Activated CD4-positive, alpha-beta T cell treated with anti-CD3 and anti-CD28 coated beads, Interleukin-2, amount 50 U/mL, for 4 hours (primary cell): ENCODE results near the gene STOM.

Experiments
- DNase-seq, 2 experiments: peaks; one replicate each; pipeline ENCODE4 v3.0.0-alpha.2; 2020

STOM gene

DNA sequence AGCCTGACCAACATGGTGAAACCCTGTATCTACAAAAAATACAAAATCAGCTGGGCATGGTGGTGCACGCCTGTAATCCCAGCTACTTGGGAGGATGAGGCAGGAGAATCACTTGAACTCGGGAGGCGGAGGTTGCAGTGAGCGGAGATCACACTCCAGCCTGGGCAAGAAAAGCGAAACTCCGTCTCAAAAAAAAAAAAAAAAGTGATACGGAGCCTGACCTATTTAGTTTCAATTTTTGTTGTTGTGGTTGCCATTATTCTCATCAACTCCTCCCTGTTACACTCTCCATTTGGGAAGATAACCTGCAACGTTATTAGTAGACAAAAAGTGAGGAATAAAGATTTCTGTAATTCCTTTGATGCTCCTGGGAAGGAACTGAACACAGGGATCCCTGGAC is 1.3 kb downstream of the STOM start:
- DNase-seq: no peak

DNA sequence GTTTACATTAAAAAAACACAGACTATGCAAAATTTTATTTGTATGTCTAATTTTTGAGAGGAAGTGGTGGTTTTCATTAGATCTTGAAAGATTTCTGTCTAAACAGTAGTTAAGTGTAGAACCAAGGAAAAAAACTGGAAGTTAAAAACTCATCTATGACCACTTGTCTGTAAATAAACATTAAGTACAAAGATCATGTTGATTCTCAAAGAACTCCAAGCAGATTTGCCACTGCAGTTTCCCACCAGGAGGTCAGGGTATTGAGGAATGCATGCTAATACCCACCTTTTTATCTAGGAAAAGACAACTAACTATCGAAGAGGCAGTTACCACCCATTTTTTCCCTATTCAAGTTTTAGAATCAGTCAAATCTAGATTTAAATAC is 1.9 kb downstream of the STOM start:
- DNase-seq: no peak

DNA sequence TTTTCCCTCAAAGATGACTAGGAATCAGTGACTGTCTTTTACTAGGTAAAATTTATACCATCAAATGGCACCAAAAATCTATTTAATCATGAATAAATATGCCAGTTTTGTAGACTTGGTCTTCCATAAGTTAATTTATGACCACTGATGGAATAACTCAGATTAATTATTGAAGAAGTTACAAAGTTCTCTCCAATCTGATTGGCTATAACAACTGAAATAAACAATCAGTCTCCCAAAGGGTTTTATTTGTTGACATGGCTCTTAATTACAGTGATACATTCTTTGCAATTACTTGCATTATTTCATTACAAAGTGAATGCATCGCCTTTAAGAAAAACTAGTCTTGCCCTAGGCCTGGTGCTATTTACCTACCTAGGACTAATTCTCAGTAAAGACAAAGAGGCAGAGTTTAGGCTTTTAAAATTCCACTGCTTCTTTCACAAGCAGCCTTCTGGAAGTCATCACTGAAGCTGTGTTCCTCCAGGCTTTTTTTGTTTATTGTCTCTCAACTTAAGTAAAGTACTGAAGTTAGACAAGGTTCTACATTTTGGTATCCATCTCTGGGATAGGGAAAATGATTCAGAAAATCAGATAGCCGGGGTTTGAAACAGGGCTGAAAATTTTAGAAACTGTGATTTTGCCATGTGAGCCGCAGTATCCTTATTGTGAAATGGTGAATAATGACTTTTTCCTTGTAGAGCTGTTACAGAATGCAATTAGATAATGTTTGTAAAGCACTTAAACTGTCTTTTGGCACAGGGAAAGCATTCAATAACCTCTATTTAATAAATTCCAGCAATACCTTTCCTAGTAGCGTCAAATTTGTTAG is 2.5 kb downstream of the STOM start:
- DNase-seq: no peak

DNA sequence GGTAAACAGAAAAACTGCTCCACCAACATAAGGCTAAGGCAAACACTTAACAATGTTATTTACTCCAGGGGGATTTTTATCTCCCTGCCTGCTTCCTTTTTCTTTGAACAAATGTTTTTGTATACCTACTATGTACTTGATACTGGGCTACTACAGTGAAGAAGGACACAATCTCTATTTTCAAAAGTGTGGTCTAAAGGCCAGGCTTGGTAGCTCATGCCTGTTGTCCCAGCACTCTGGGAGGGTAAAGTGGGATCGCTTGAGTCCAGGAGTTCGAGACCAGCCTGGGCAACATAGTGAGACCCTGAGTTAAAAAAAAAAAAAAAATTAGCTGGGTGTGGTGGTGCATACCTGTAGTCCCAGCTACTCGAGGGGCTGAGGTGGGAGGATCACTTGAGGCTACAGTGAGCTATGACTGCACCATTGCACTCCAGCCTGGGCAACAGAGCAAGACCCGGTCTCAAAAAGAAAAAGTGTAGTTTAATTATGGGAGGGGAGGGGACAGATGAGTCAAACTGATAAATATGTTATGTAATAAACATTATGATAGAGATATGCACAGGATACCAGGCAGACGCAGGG is 3.3 kb downstream of the STOM start:
- no peak for DNase-seq

DNA sequence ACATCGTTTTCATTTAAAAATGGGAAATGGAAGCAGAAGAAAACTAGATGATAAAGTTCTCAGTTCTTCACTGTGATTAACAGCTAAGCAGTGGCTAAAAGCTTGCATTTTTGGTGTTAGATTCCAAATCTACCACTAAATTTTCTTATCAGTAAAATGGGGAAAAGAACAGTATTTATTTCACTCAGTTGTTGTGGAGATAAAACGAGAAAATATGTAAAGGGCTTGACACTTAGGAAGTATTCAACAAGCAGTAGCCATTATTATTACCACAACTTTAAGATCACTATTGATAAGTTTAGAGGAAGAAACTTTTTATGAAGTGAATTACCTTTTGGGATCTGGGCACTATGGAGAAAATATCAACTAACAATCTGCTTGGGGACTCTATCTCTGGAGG is 4.5 kb downstream of the STOM start:
- no peak for DNase-seq

DNA sequence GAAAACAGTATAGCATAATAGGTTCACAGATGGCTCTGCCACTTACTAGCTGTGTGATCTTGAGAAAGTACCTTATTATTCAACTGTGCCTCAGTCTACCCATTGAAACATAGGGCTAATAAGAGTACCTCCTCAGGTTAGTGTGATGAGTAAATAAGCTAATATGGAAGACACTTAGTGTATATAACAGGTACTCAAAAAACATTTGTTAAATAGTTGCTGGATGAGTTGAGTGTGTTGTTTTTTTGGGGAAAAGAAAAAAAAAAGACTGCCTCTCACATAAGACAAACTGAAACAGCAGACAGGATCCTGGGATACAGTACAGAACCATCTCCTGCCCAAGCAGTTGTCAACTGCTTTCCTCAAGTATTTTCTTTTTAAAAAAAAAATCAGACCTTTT is 5.2 kb downstream of the STOM start:
- DNase-seq: no peak

DNA sequence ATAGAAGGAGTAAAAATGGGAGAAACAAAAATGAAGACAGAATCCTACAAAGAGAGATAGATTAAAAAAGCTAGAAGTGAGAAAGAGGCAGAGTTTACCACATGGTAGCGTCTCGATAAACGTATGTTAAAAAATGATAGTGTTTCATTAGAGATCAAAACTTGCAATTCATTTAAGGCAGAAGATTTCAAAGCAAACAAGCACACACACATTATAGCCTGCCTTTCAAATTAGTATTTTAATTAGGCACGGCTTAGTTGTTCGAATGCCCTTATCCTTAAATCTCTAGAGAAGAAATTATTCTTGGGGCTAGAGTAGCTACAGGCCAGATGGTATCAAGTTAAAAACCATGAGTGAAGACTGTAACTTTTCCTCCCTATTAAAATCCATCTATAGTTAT is 6.0 kb downstream of the STOM start:
- DNase-seq: no peak

DNA sequence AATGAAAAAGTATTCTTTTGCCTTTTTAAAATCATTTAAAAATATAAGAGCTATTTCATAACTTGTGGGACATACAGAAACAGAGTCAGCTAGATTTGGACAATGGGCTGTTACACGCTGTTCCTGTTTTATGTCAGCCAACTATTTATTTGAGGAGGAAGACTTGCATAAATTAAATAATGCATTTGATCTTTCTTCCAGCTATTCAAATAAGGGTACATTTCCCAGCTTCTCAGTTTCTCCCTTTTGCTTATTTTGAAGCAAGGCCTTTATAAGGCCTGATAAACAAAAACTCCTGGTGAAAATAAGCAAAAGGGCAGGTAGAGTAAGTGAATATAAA is 6.5 kb downstream of the STOM start:
- DNase-seq: no peak

DNA sequence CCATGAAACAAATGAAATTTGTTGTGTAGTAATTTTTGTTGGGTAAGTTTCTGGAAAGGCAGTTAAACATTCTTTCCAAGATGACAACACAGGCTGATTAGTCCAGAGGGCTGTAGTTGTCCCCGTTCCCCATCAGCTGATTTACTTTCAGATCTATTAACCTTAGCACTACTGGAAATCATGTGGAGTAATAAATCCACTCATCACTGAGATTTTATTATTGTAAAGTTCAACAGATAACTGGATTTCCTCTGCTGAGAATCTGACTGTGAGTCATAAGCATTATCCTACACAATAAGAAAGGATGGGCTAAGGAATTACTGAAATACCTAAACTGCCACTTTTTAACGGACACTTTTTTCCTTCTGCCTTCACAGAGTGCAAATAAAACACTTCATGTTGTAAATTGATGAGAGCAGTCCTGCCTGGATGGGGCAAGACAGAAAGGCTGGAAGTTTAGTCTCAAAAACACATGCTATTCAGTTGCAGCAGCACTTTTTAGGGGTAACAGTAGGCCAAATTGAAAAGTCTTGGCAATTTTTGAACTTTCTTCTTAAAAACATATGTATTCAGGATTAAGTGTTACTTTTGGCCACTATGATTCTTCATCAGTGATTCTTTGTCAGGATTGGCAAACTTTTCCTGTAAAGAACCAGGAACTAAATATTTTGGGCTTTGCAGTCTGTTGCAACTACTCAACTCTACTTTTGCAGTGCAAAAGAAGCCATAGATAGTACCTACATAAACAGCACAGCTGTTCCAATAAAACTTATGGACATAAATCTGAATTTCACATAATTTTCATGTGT is 7.0 kb downstream of the STOM start:
- DNase-seq: no peak

DNA sequence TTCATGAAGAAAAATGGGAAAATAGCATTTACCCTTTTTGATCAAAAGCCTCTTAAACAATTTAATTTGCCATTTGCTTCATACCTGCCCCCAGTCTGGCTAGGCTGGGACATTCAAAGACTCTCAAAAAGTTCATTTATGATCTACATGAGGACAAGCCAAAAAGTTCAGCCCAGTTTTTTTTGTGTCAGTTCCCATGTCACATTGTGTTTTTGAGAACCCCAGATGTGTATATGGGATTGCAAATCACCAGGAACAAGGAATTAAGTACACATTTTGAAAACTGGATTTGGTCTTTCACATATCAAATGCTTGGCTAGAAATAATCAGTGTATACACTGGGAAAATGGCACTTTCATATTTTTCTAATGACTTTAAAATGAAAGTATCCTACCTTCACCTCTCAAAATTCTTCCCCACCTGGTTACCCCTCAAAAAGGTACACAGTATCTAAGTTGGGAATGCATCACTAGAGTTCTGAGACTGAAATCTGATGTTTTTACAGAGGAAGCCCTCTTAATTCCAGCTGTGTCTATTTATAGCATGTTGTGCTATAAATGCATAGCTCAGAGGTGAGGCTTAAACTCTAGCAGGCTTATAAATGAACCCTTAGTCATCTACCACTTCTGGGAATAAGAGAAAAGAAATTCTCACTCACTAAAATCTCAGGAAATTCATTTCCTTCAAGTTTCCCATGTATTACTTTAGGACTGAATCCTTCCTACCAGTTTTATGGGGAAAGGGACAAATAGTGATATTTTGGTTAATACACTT is 9.3 kb downstream of the STOM start:
- DNase-seq: no peak

DNA sequence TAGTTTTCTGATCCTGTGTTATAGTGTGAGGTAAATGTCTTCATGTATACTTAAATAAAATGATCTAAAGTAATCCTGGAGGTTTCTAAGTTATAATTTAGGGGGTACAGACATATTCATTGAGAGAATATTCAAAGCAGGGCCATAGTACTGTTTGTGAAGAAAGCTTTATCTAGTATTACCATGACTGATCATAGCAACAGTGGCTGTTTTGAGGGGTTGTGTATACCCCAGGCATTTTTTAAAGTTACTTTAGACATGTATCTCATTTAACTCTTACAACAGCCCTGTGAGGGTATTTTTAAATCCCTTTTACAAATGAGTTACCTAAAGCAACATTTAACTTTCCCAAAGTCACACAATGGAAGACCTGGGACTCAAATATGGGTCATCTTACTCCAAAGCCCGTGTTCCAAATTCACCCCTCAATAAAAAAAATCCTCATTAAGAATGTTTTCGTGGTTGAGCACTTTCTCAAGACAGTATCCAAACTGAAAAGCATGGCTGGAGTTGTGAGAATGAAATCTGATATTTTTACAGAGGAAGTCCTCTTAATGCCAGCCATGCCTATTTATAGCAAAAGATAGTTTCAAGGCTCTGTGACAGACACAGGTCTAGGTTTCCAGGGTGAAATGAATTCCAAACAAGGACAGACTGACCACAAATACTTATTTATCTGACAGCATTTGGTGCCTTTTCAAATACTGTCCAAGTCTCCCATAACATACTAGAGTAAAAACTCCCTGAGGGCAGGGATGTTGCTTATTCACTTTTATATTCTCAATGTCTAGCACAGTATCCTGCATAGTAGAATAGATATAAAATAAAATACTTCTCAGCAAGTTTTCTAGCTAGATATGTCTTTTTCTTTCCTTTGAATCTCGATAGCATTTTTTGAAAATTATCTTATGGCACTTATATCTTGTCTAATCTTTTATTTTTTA is 10.4 kb downstream of the STOM start:
- no peak for DNase-seq

DNA sequence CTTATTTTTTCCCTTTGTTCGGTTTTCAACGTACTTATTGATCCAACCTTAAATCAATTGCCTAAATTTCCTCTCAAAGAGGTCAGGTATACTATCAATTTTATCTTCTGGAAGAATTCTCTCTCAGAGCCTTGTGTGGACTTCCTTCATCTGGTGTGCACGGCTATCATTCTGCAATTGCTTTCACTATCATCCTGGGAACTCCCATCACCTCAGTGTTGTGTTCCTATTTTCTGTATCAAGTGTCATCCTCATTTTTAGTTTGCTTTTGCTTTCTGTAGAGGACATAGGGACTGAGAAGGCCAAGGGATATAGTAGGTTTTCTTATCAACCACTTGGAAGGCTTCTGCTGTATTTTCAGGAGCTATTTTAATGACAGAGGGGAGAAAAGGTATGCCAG is 11.3 kb downstream of the STOM start:
- DNase-seq: no peak

DNA sequence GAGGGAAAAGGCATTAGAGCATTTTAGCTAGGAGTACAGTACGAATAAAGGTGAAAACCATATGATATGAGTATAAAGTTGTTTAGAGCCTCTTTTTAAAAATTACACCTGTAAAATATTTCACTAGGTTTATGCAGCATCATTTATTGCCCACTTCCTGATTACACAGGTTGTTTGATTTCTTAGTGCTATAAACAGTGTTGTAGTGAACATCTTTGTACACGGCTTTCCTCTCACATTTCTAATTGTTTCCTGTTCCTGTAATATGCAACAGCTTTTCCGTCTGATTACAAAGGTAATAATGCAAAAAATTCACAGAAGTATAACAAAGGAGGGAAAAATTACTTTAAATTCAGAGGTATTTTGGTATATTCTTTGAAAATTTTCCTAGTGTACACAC is 13.0 kb downstream of the STOM start:
- DNase-seq: no peak

DNA sequence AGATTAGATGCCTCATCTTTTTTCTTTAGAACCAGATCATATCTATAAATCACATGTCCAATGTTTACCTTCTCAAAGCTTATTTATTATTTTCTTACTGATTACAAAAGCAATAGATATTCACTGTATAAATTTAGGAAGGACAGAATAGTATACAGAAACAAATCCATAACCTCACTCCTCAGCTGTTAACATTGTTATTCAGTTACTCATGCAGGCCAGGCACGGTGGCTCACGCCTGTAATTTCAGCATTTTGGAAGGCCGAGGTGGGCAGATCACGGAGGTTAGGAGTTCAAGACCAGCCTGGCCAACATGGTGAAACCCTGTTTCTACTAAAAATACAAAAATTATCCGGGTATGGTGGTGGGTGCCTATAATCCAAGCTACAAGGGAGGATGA is 15.3 kb downstream of the STOM start:
- DNase-seq: no peak

DNA sequence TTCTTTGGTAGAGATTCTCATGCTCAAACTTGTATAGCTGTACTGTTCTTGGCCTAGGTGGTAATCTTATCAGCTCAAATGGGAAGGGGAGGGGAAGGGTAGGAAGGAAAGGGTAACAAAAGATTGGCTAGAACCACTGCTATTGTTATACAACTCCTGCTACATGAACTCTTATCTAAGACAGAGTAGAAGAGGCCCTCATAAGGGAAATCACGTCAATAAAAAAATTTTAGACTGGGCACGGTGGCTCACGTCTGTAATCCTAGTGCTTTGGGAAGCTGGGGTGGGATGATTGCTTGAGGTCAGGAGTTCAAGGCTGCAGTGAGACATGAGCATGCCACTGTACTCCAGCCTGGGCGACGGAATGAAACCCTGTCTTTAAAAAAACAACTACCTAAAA is 15.9 kb downstream of the STOM start:
- DNase-seq: no peak

DNA sequence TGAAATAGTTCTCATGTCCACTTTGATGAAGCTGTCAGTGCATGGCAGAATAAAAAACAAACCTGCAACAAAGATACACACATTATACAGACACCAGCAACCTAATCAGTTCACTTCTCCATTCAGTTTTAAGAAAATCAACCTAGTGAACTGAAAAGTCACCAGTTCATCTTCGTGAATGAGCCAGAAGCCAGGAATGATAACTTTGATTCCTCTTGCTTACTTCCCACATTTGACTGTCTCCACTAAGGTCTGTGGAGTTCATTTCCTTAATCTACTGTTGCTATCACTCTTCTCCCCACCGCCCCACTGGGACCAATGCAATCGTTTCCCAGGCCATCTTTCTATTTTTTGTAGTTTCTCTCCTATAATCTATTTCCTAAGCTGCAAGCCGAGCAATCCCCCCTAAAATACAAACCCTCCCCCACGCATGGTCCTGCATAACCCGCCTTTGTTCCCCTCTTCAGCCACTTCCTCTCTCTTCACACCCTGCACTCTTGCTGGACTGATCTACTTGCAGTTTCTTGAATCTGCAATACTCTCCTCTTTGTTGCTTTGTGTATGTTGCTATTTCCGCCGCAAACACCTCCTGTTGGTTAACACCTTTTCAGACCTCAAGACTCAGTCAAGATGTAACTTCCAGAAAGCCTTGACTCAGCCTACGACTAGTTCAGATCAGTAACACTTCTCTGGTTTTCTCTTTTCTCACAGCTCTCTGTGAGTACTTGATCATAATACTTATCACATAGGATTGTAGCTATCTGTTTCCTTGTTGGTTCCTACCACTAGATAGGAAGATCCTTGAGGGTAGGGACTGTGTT is 16.6 kb downstream of the STOM start:
- DNase-seq: peak in 1 of 2 experiments; percentile 9

DNA sequence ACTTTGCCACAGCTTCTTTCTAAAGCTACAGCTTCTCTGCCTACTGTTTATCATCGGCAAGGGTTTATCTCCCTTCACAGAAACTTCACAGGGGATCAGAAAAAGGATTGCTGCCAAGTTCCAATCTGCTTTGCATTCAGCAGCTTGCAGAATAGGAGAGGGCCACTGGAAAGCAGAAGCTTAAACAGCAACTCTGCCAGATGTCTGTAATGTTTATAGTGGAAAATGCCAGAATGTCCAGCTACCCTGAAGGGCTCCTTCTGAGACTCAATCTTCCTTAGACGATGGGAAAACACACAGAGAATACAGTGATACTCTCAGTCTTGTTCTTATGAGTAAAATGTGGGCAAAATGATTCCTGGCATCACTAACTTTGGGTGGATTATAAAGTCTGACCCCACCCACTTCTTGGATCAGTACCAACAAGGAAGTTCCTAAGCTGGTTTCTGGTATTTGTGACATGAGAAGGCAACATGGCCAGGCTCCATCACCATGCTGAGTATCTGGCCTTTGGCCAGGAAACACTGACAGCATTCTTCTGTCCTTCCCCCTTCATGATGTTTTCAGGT is 19.0 kb downstream of the STOM start:
- no peak for DNase-seq

DNA sequence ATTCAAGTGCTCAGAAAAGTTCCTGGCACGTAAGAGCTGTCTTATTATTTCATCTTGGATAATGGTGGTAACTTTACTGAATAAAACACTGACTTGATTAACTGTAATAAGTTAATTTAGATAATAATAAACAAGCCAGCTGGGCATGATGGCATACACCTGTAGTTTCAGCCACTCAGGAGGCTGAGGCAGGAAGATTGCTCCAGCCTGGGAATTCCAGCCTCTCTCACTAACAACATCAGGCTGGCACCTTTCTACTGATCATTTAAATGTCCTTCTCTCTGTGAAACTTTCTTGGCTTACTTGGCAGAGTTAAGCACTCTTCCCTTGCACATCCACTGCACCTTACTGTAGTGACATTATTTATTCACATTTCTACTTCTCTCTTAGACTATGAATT is 20.0 kb downstream of the STOM start:
- no peak for DNase-seq

DNA sequence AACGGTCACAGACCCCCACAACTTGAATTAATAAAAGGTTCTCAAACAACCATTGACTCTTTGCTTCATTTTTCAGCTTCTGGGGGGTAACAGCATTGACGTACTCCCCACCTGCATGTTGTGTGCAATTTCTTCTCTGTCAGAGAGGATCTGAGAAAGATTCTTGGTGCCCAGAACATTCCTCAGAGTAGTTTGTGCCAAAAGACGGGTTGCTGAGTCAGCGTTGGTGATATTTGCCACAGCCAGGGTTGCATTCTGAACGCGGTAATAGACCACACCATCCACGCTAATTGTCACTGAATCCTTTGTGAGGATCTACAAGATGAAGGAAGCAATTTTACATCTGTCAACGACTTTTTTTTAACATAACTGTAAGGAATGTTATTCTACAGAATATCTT is 21.0 kb downstream of the STOM start:
- DNase-seq: no peak

DNA sequence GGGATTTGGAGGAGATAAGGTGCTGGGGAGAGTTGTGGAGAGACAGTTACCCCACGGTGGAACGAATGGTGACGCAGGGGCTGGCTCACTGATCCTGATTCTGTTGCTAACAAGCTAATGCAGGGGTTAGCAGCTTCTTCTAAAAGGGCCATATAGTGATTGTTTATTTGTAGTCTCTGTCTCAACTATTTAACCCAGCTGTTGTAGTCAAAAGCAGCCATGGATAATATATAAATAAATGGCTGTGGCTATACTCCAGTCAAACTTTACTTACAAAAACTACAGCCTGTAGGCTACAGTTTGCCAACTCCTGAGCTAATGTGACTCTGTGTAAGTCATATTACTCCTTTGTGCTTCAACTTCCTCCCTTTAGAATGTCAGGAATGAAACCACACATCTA is 21.8 kb downstream of the STOM start:
- DNase-seq: no peak

DNA sequence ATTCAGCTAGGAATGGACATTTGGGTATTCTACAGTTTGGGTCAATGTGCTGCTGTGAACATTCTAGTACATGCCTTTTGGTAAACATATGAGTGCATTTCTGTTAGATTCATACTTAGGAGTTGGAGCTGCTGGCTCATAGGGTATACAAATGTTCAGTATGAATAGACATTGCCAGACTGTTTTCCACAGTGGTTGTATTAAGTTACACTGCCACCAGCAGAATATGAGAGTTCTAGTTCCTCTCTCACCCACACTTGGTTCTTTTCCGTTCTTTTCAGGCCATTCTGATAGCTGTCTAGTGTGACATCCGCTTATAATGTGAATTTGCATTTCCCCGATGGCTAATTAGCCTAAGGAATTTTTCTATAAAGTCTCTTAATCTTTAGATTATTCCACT is 25.0 kb downstream of the STOM start:
- DNase-seq: no peak
